SK-N-MC (cell line): ENCODE results near the gene ABLIM2.

Experiments
- DNase-seq: peaks from one replicate; pipeline ENCODE4 v3.0.0-alpha.2; 2011; ENCODE audit warnings: low read depth, low spot score
- H3K27ac ChIP-seq: fragments of 200-600 bp; sonication (generic); 2 replicates; pipeline ENCODE4 v1.5.1; 2016; ENCODE audit warnings: mixed run types
- H3K36me3 ChIP-seq: fragments of 200-600 bp; sonication (generic); 2 replicates; pipeline ENCODE4 v1.6.1; 2017; ENCODE audit warnings: antibody characterized with exemption, low read length, mixed read lengths; ENCODE audit not compliant: insufficient read depth
- H3K4me3 ChIP-seq: fragments of 200-600 bp; sonication (generic); 2 replicates; pipeline ENCODE4 v1.5.1; 2016
- H3K9ac ChIP-seq: fragments of 200-600 bp; sonication (generic); 2 replicates; pipeline ENCODE4 v1.8.0; 2017; ENCODE audit warnings: mixed run types, mixed read lengths; ENCODE audit not compliant: insufficient read length
- H3K9me3 ChIP-seq: fragments of 200-600 bp; sonication (generic); 2 replicates; pipeline ENCODE4 v1.6.1; 2017; ENCODE audit warnings: low read depth, mild to moderate bottlenecking, antibody characterized with exemption, low read length, moderate library complexity, mixed read lengths
- EZH2 ChIP-seq: fragments of 200-600 bp; sonication (generic); IDR thresholded peaks from one replicate; pipeline ENCODE4 v1.6.1; 2017; ENCODE audit warnings: antibody characterized with exemption
- FOXP2 ChIP-seq: optimal IDR thresholded peaks from 2 replicates; pipeline ENCODE3; 2011; ENCODE audit warnings: mild to moderate bottlenecking, moderate library complexity; ENCODE audit not compliant: insufficient read depth; ENCODE audit errors: extremely low read length, control extremely low read depth
- POLR2AphosphoS5 ChIP-seq: IDR thresholded peaks from 2 replicates; pipeline ENCODE4 v1.6.1; 2012; ENCODE audit warnings: mild to moderate bottlenecking, low read depth, low read length, borderline replicate concordance

Gene ABLIM2

DNA sequence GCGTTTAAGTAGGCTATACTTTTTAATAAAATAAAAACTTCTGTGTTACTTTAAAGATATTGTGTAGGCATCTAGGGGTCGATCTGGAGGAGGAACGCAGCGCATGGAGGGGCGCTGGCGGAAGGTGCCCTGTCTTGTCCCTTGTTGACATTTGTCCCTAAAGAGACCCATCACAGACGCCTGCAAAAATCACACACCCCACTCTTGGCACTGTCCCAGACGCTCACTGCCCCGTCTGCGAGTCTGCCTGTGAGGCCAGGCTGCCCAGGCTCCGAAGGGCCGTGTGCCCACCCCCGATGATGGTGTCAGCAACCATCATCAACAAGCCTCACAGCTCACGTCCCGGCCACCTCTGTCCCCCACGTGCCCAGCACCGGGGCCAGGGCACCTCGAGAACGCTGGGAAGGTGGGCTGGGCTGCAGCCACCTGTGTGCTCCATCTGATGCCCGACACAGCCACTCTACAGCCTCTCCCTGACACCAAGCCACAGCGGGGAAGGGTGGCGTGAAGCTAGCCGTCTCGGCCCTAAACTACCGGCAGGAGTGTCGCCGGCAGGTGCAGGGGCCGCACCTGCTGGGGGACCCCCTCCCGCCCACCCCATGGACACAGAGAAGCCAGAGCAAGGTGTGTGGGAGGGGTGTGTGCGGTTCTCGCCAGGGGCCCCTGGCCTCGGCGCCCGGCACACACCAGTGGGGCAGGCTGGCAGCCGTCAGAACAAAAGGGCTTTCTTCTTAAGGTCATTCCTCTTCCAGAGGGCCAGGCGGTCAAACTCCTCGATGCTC is 192.1 kb downstream of the ABLIM2 start:
- TF ChIP-seq EZH2 (no peak), POLR2AphosphoS5 (no peak), FOXP2 (no peak)
- Histone ChIP-seq H3K9ac (no peak overlapping the region), H3K27ac (no peak overlapping the region)

GRCh38 chr4:7964890-7965662 is 193.5 kb downstream of the ABLIM2 start:
- Histone ChIP-seq H3K4me3 (peak overlapping the region; percentile 0; the same call in 1 of the 2 replicates), H3K9ac (no peak overlapping the region)
- no peak for DNase-seq

More for the DNA sequence above, 192.1 kb downstream of the ABLIM2 start:
- Histone ChIP-seq H3K9me3 (no peaks in the 10 kb centered on the region), H3K36me3 (no peaks in the 10 kb centered on the region), H3K4me3 (no peak overlapping the region)
- DNase-seq: no peak

DNA sequence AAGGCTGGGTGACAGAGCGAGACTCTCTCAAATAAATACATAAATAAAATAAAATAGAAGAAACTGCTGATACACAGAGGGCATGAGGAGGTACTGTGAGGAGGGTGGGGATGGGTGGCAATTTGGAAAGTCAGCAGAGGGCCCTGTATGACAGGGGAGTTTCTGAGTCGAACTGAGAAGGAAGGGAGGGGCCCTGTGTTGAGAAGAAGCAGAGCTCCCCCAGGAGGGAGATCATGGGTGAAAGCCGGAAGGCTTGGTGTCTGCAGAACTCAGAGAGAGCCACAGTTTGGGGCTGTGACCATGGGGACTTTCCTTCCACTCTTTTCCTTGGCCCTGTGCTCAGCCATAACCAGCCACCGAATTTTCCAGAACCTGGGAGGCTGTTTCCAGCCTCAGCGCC is 194.2 kb downstream of the ABLIM2 start:
- DNase-seq: no peak
- no peak overlapping the region for H3K27ac ChIP-seq
- TF ChIP-seq EZH2 (no peak), POLR2AphosphoS5 (no peak), FOXP2 (no peak)
- H3K4me3 ChIP-seq: no peak overlapping the region
- H3K9me3 ChIP-seq: no peaks in the 10 kb centered on the region
- no peaks in the 10 kb centered on the region for H3K36me3 ChIP-seq
- no peak overlapping the region for H3K9ac ChIP-seq

More at GRCh38 chr4:7964890-7965662, 193.5 kb downstream of the ABLIM2 start:
- Histone ChIP-seq H3K9me3 (no peaks in the 10 kb centered on the region), H3K27ac (no peak overlapping the region), H3K36me3 (no peaks in the 10 kb centered on the region)
- TF ChIP-seq POLR2AphosphoS5 (no peak), EZH2 (no peak), FOXP2 (no peak)

DNA sequence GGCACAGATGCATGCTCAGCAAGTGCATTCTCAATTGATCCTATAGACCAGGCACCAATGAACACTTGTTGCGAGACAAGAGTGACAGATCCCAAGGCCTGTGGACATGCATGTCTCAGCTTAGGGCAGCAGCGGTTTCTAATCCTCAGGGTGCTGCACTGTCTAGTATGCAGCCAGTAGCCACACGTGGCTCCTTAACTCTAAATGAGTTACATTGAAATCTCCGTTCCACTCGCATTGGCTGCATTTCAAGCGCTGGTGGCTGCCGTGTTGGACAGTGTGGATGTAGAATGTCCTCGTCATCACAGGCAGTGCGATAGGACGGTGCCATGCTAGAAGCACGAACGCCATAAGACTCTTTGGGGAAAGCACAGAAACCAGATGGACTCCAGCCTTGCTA is 194.9 kb downstream of the ABLIM2 start:
- Histone ChIP-seq H3K36me3 (no peaks in the 10 kb centered on the region), H3K27ac (no peak overlapping the region), H3K4me3 (no peak overlapping the region), H3K9me3 (no peaks in the 10 kb centered on the region), H3K9ac (no peak overlapping the region)
- no peak for TF ChIP-seq POLR2AphosphoS5
- TF ChIP-seq FOXP2: no peak
- TF ChIP-seq EZH2: no peak
- no peak for DNase-seq

DNA sequence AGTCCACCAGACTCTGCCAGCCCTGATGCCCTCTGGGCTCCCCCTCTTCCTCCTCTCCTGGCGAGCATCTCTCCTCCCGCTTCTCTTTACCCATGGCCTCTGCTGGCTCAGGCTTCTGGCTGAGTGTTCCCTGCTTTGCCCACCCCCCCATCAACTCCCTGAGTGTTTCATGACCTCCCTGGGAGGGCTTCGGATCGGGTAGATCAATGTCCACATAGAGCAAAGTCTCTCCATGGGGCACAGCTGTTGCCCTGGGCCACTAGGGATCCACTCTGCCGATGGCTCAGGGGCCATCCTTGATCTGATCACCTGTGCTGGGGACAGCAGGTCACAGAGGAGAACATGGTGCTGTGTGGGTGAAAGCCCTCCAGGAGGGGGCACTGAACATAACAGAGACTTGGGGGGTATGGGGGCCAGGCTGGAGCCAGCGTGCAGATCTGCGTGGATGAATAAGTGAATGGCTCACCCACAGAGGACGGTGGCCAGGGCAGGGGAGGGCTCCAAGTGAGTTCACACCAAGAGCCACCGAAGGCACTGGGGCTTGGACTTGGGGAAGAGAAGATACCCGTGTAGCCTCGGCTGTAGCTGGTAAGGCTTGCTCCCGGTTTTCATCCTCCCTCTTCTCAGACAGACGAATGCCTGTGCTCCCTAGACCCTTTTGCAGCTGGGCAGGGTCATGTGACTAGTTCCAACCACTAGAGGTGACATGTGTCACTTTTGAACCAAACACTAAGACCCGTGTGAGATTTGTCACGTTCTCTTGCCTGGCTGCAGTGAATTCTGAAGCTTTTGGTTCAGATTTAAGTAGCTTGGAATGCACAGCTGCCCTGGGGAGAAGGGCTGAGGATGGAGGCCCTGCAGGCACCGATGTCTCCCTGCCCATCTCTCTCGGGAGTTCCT is 195.8 kb downstream of the ABLIM2 start:
- no peak overlapping the region for H3K4me3 ChIP-seq
- no peak for TF ChIP-seq EZH2
- TF ChIP-seq POLR2AphosphoS5: no peak
- TF ChIP-seq FOXP2: no peak
- DNase-seq: no peak

DNA sequence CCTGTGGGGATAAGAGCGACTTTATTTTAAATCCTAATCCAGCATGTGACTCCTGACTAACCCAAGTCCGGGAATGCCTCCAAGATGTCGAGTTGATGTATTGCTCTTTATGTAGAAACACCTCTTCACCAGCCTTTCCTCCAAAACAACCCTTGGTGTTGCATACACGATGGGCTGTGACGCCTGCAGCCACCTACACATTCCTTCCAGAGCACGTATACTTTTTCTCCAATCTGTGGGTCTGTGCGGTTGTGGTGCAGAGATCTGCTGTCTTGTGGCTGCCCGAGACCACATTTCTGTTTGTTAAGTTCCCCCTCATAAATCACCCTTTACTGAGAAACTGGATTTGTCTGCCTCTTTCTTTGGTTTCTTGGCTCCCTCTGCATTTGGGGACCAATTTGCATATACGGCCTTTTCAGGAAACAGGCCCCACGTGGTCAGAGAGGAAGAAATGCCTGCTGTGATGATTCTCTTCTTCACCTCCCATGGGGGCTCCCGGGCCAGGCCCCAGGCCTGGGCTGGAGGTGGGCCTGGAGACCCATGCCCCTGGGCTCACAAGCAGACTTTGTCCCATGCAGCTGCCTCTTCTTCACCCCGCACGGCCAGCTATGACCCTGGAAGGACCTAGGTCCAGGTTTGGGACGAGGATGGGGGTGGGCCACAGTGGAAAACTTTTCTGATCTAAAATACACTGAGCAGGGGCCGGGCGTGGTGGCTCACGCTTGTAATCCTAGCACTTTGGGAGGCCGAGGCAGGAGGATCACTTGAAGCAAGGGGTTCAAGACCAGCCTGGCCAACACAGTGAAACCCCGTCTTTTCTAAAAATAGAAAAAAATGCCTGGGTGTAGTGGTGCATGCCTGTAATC is 197.6 kb downstream of the ABLIM2 start:
- Histone ChIP-seq H3K36me3 (no peaks in the 10 kb centered on the region), H3K9me3 (no peaks in the 10 kb centered on the region), H3K9ac (no peak overlapping the region), H3K27ac (no peak overlapping the region), H3K4me3 (no peak overlapping the region)
- DNase-seq: no peak
- 0 out of 2 replicates have a peak, but pooled peaks have one; percentile 16 for TF ChIP-seq POLR2AphosphoS5
- TF ChIP-seq FOXP2: no peak
- TF ChIP-seq EZH2: no peak

More for the DNA sequence above, 195.8 kb downstream of the ABLIM2 start:
- Histone ChIP-seq H3K9me3 (no peaks in the 10 kb centered on the region), H3K9ac (no peak overlapping the region), H3K27ac (no peak overlapping the region), H3K36me3 (no peaks in the 10 kb centered on the region)
